GM23338 (cell line): ENCODE results near the gene TLDC2. TPM values are rescaled to one million over a fixed set of nuclear protein-coding genes. Genes with fewer than 3 reads are reported as not detected.

ENCODE experiments used
- ATAC-seq: fragments of 200-7000 bp; cut with Tn5 transposase; 3 replicates; pipeline ENCODE4 v1.9.1; 2020
- DNase-seq: peaks from one replicate; pipeline ENCODE4 v3.0.0-alpha.2; 2015; ENCODE audit warnings: low spot score
- H2AFZ ChIP-seq: fragments of 200-600 bp; sonication (generic); 2 replicates; pipeline ENCODE4 v1.8.0; 2016; ENCODE audit warnings: antibody characterized with exemption, mild to moderate bottlenecking, moderate library complexity
- H3F3A ChIP-seq: fragments of 200-600 bp; sonication (generic); replicated peaks from 2 replicates; pipeline ENCODE4 v1.8.0; 2017; ENCODE audit warnings: antibody characterized with exemption, mixed run types, low read depth
- H3K27ac ChIP-seq: fragments of 200-600 bp; sonication (generic); 2 replicates; pipeline ENCODE4 v1.6.1; 2016; ENCODE audit warnings: low read depth
- H3K27me3 ChIP-seq: fragments of 200-600 bp; sonication (generic); 2 replicates; pipeline ENCODE4 v1.8.0; 2016; ENCODE audit warnings: mild to moderate bottlenecking, mixed run types, moderate library complexity; ENCODE audit not compliant: insufficient read depth
- H3K36me3 ChIP-seq: fragments of 200-600 bp; sonication (generic); 2 replicates; pipeline ENCODE4 v1.8.0; 2016; ENCODE audit warnings: mild to moderate bottlenecking; ENCODE audit not compliant: insufficient read depth
- H3K4me1 ChIP-seq: fragments of 200-600 bp; sonication (generic); 2 replicates; pipeline ENCODE4 v1.8.0; 2016; ENCODE audit warnings: mild to moderate bottlenecking, moderate library complexity; ENCODE audit not compliant: insufficient read depth
- H3K4me2 ChIP-seq: fragments of 200-600 bp; sonication (generic); 2 replicates; pipeline ENCODE4 v1.7.1; 2017; ENCODE audit warnings: mixed run types
- H3K4me3 ChIP-seq: fragments of 200-600 bp; sonication (generic); 2 replicates; pipeline ENCODE4 v1.6.1; 2016; ENCODE audit warnings: mixed run types
- H3K79me2 ChIP-seq: fragments of 200-600 bp; sonication (generic); replicated peaks from 2 replicates; pipeline ENCODE4 v1.8.0; 2017; ENCODE audit warnings: mild to moderate bottlenecking; ENCODE audit not compliant: insufficient read depth
- H3K9me2 ChIP-seq: fragments of 200-600 bp; sonication (generic); 2 replicates; pipeline ENCODE4 v1.8.0; 2017; ENCODE audit not compliant: insufficient read depth
- H4K20me1 ChIP-seq: fragments of 200-600 bp; sonication (generic); replicated peaks from 2 replicates; pipeline ENCODE4 v1.8.0; 2017; ENCODE audit warnings: mild to moderate bottlenecking; ENCODE audit not compliant: insufficient read depth
- H3K27ac Mint-ChIP-seq: 2 replicates; pipeline ENCODE4 v1.8.0; 2020; ENCODE audit warnings: inconsistent platforms, mild to moderate bottlenecking, moderate library complexity, mixed read lengths
- H3K27me3 Mint-ChIP-seq: 3 replicates; pipeline ENCODE4 v1.8.0; 2022; ENCODE audit warnings: low read depth, mild to moderate bottlenecking, moderate library complexity, mixed read lengths, inconsistent platforms; ENCODE audit not compliant: insufficient read depth, poor library complexity
- H3K36me3 Mint-ChIP-seq: 3 replicates; pipeline ENCODE4 v1.8.0; 2021; ENCODE audit warnings: low read depth, mild to moderate bottlenecking, inconsistent platforms, moderate library complexity, mixed read lengths
- H3K4me1 Mint-ChIP-seq: 3 replicates; pipeline ENCODE4 v1.8.0; 2020; ENCODE audit warnings: mild to moderate bottlenecking, inconsistent platforms, mixed read lengths
- H3K4me3 Mint-ChIP-seq: 3 replicates; pipeline ENCODE4 v1.8.0; 2021; ENCODE audit warnings: moderate library complexity, mild to moderate bottlenecking, inconsistent platforms, mixed read lengths
- H3K9me3 Mint-ChIP-seq: 3 replicates; pipeline ENCODE4 v1.8.0; 2020; ENCODE audit warnings: moderate library complexity, mild to moderate bottlenecking, inconsistent platforms, mixed read lengths
- CREB1 ChIP-seq: fragments of 250-450 bp; sonication (Bioruptor Pico); IDR thresholded peaks from 2 replicates; pipeline ENCODE4 v1.5.0; 2020; ENCODE audit warnings: low read depth, mild to moderate bottlenecking, moderate library complexity
- CTCF ChIP-seq, 2 experiments: fragments of 200-600 bp in 1 of 2; sonication (generic) in 1 of 2; conservative IDR thresholded peaks; 2 replicates each; pipeline versions ENCODE4 v1.5.1 to v1.6.1; 2016 to 2017; ENCODE audit warnings: antibody characterized with exemption in 2 of 2, low read depth in 2 of 2, mild to moderate bottlenecking in 2 of 2, moderate library complexity in 1 of 2
- ETS1 ChIP-seq: IDR thresholded peaks from 2 replicates; pipeline ENCODE4 v1.6.1; 2016; ENCODE audit warnings: antibody characterized with exemption
- EZH2 ChIP-seq: fragments of 200-600 bp; sonication (generic); IDR thresholded peaks from one replicate; pipeline ENCODE4 v1.8.0; 2017; ENCODE audit warnings: antibody characterized with exemption, mild to moderate bottlenecking, low read depth; ENCODE audit not compliant: unreplicated experiment
- EZH2phosphoT487 ChIP-seq: fragments of 200-600 bp; sonication (generic); IDR thresholded peaks from one replicate; pipeline ENCODE4 v1.8.1; 2018; ENCODE audit warnings: antibody characterized with exemption; ENCODE audit not compliant: unreplicated experiment
- JUNB ChIP-seq: IDR thresholded peaks from one replicate; pipeline ENCODE4 v1.6.1; 2016; ENCODE audit warnings: antibody characterized with exemption; ENCODE audit not compliant: unreplicated experiment
- NANOG ChIP-seq: IDR thresholded peaks from 2 replicates; pipeline ENCODE4 v1.6.1; 2016; ENCODE audit warnings: antibody characterized with exemption, borderline replicate concordance
- POLR2AphosphoS5 ChIP-seq: IDR thresholded peaks from 2 replicates; pipeline ENCODE4 v1.6.1; 2016; ENCODE audit warnings: antibody characterized with exemption, low read depth
- REST ChIP-seq: IDR thresholded peaks from one replicate; pipeline ENCODE4 v1.6.1; 2018; ENCODE audit warnings: antibody characterized with exemption; ENCODE audit not compliant: unreplicated experiment
- STAT1 ChIP-seq: IDR thresholded peaks from one replicate; pipeline ENCODE4 v1.6.1; 2016; ENCODE audit warnings: antibody characterized with exemption; ENCODE audit not compliant: unreplicated experiment
- ZNF114 ChIP-seq: fragments of 250-450 bp; sonication (Bioruptor Pico); IDR thresholded peaks from 2 replicates; pipeline ENCODE4 v1.5.0; 2020; ENCODE audit warnings: mild to moderate bottlenecking, moderate library complexity
- ZNF331 ChIP-seq: fragments of 250-450 bp; sonication (Bioruptor Pico); IDR thresholded peaks from 2 replicates; pipeline ENCODE4 v1.5.0; 2020; ENCODE audit warnings: low read depth, mild to moderate bottlenecking, moderate library complexity
- ZNF462 ChIP-seq: fragments of 250-450 bp; sonication (Bioruptor Pico); IDR thresholded peaks from 2 replicates; pipeline ENCODE4 v1.5.0; 2020; ENCODE audit warnings: mild to moderate bottlenecking, moderate library complexity
- polyA plus RNA-seq: library from polyadenylated mRNA; unstranded; fragments of >200 nt; fragmentation: Nextera tagmentation; extraction: Ambion mirVana; gene quantifications from 2 replicates; pipeline ENCODE4 v1.2.1, GENCODE V29; 2016
- total RNA-seq: library from RNA; depleted of rRNA; stranded (reverse); fragments of >200 nt; shearing (Covaris generic); gene quantifications from 2 replicates; pipeline ENCODE4 v1.2.3, GENCODE V29; 2014

TLDC2 gene
- total and polyA plus RNA-seq, 2 experiments from 2014 or later, result 0.16 to 0.38 TPM

- TF ChIP-seq ZNF331, result no peak
- TF ChIP-seq EZH2, result no peak
- TF ChIP-seq STAT1, result no peak
- TF ChIP-seq CTCF (conservative IDR thresholded peaks at IDR 0.05; ENCODE audit: low read depth in 2 of 2), result no peak
- TF ChIP-seq POLR2AphosphoS5, result no peak
- no peak for TF ChIP-seq ZNF462 (CRISPR knock-in tag)
- no peak for TF ChIP-seq EZH2phosphoT487
- TF ChIP-seq ETS1, result no peak
- no peak for TF ChIP-seq REST
- TF ChIP-seq CREB1 (CRISPR knock-in tag), result no peak
- TF ChIP-seq ZNF114 (CRISPR knock-in tag), result no peak
- TF ChIP-seq JUNB, result no peak
- TF ChIP-seq NANOG, result no peak
- Histone ChIP-seq H3K27me3 (peaks cover 25% of the 10 kb centered on the region), H3K79me2 (peaks cover 11% of the 10 kb centered on the region), H4K20me1 (peaks cover 5% of the 10 kb centered on the region; the same call in 1 of the 2 replicates), H3K4me2 (no peak overlapping the region), H3K4me1 (peaks cover 19% of the 10 kb centered on the region), H3K27ac (no peak overlapping the region), H3K36me3 (no peaks in the 10 kb centered on the region), H3K9me2 (no peaks in the 10 kb centered on the region), H2AFZ (no peak overlapping the region), H3F3A (no peaks in the 10 kb centered on the region), H3K4me3 (no peak overlapping the region)
- H3K4me1 Mint-ChIP-seq, result peaks cover 23% of the 10 kb centered on the region
- peaks cover 22% of the 10 kb centered on the region for H3K27me3 Mint-ChIP-seq
- ATAC-seq (no peak), DNase-seq (no peak)
- no peak overlapping the region; the same call in 2 of the 3 replicates for H3K4me3 Mint-ChIP-seq
- H3K36me3 Mint-ChIP-seq, result no peaks in the 10 kb centered on the region
- no peaks in the 10 kb centered on the region for H3K9me3 Mint-ChIP-seq
- no peak overlapping the region for H3K27ac Mint-ChIP-seq
These were observed 9.8 kb upstream of the TLDC2 start for GRCh38 chr20:36866164-36866563.
